GM12878 (cell line): ENCODE data around the gene PCED1B. TPM values are rescaled to one million over a fixed set of nuclear protein-coding genes. Genes with fewer than 3 reads are reported as not detected.
"Not testable (repeated sequence)": the region's sequence is repeated elsewhere in the genome, so short reads cannot be mapped to it uniquely, and the experiment has no call there.

ENCODE experiments used
- ATAC-seq: fragments of 200-7000 bp; cut with Tn5 transposase; 3 replicates; pipeline ENCODE4 v1.9.1; 2020; ENCODE audit warnings: mild to moderate bottlenecking, moderate library complexity
- BruUV-seq: library from RNA; stranded (reverse); fragments of 400-500 nt; replicated peaks from 2 replicates; lab custom pipeline; 2021; lab: Mats Ljungman, UMichigan
- CTCF ChIA-PET: fragments of 300-600 bp; sonication (Branson Sonifier 250); formaldehyde crosslinking; extraction: SDS; loops from one replicate; lab custom pipeline; 2021; ENCODE audit warnings: inconsistent platforms; lab: Yijun Ruan, JAX
- POLR2A ChIA-PET: fragments of 350-600 bp; formaldehyde crosslinking; extraction: SDS; loops from one replicate; lab custom pipeline; 2021; ENCODE audit warnings: inconsistent platforms; lab: Charles Lee
- RAD21 ChIA-PET: fragments of 300-600 bp; sonication (Branson Sonifier 250); formaldehyde crosslinking; loops from one replicate; lab custom pipeline; 2023; ENCODE audit warnings: antibody characterized with exemption; ENCODE audit not compliant: unreplicated experiment; lab: Charles Lee
- SMC1A ChIA-PET: fragments of 300-600 bp; sonication (Branson Sonifier 250); formaldehyde crosslinking; loops from one replicate; lab custom pipeline; 2023; ENCODE audit not compliant: unreplicated experiment, uncharacterized antibody; lab: Charles Lee
- DNase-seq: peaks from one replicate; pipeline ENCODE4 v3.0.0-alpha.2; 2011; ENCODE audit warnings: low read depth, low spot score
- FAIRE-seq: peaks from 3 replicates; lab custom pipeline; 2011; peaks lifted over from hg19 to GRCh38; lab: Jason Lieb, UNC
- H2AFZ ChIP-seq: 2 replicates; pipeline ENCODE4 v1.6.0; 2011; ENCODE audit warnings: low read depth, low read length, control low read depth; ENCODE audit not compliant: control insufficient read depth
- H3K27ac ChIP-seq: 2 replicates; pipeline ENCODE4 v1.5.1; 2011; ENCODE audit warnings: control low read depth; ENCODE audit not compliant: control insufficient read depth, insufficient read depth
- H3K27me3 ChIP-seq, 2 experiments: replicated peaks in 1 of 2; 2 replicates each; pipeline versions ENCODE4 v1.6.0 to v1.6.1; 2011; ENCODE audit warnings: low read length in 1 of 2; ENCODE audit not compliant: control insufficient read depth in 2 of 2, insufficient read depth in 2 of 2
- H3K36me3 ChIP-seq, 2 experiments: 2 replicates each; pipeline ENCODE4 v1.5.1; 2011; ENCODE audit warnings: low read length in 1 of 2; ENCODE audit not compliant: control insufficient read depth in 2 of 2, insufficient read depth in 2 of 2
- H3K4me1 ChIP-seq: 2 replicates; pipeline ENCODE4 v1.6.1; 2011; ENCODE audit warnings: mild to moderate bottlenecking, low read length, moderate library complexity, mixed read lengths; ENCODE audit not compliant: control insufficient read depth, insufficient read depth
- H3K4me2 ChIP-seq: 2 replicates; pipeline ENCODE4 v1.6.0; 2011; ENCODE audit warnings: control low read depth; ENCODE audit not compliant: control insufficient read depth, insufficient read depth
- H3K4me3 ChIP-seq: fragments of 200-600 bp; sonication (generic); 2 replicates; pipeline ENCODE4 v1.5.1; 2016
- H3K79me2 ChIP-seq: 2 replicates; pipeline ENCODE4 v1.6.0; 2011; ENCODE audit warnings: low read length; ENCODE audit not compliant: control insufficient read depth, insufficient read depth
- H3K9ac ChIP-seq: 2 replicates; pipeline ENCODE4 v1.8.0; 2011; ENCODE audit warnings: low read length, control low read depth, mixed read lengths; ENCODE audit not compliant: control insufficient read depth, insufficient read depth
- H3K9me3 ChIP-seq: replicated peaks from 3 replicates; pipeline ENCODE4 v1.5.1; 2011; ENCODE audit warnings: mild to moderate bottlenecking, low read length; ENCODE audit not compliant: control insufficient read depth, insufficient read depth
- H4K20me1 ChIP-seq: 2 replicates; pipeline ENCODE4 v1.6.0; 2011; ENCODE audit not compliant: control insufficient read depth, insufficient read depth
- ASH2L ChIP-seq: fragments of 300-600, 200-600 bp; sonication (generic); IDR thresholded peaks from 2 replicates; pipeline ENCODE4 v1.6.1; 2017; ENCODE audit warnings: low read depth, mild to moderate bottlenecking, borderline replicate concordance
- BHLHE40 ChIP-seq, 2 experiments: fragments of 450-650 bp in 1 of 2; IDR thresholded peaks; 2 replicates each; pipeline ENCODE4 v1.6.1; 2011 to 2017; ENCODE audit warnings: low read depth in 2 of 2, borderline replicate concordance in 1 of 2, improper control_type of control experiment in 1 of 2, low read length in 1 of 2, mild to moderate bottlenecking in 1 of 2
- HDAC6 ChIP-seq: fragments of 200-600 bp; sonication (generic); IDR thresholded peaks from one replicate; pipeline ENCODE4 v1.8.0; 2017; ENCODE audit warnings: antibody characterized with exemption; ENCODE audit not compliant: unreplicated experiment
- HDGF ChIP-seq: fragments of 450-650 bp; IDR thresholded peaks from 2 replicates; pipeline ENCODE4 v1.6.1; 2016; ENCODE audit warnings: antibody characterized with exemption
- KDM1A ChIP-seq: fragments of 200-600 bp; sonication (generic); IDR thresholded peaks from 2 replicates; pipeline ENCODE4 v1.6.1; 2016; ENCODE audit warnings: borderline replicate concordance
- RBBP5 ChIP-seq: fragments of 200-600 bp; sonication (generic); conservative IDR thresholded peaks from 2 replicates; pipeline ENCODE4 v1.6.1; 2016
- SREBF1 ChIP-seq: IDR thresholded peaks from 2 replicates; pipeline ENCODE4 v1.6.1; 2012; ENCODE audit warnings: mild to moderate bottlenecking, low read length
- SREBF2 ChIP-seq: IDR thresholded peaks from 2 replicates; pipeline ENCODE4 v1.6.1; 2012; ENCODE audit warnings: mild to moderate bottlenecking, low read length
- USF2 ChIP-seq: IDR thresholded peaks from 2 replicates; pipeline ENCODE4 v1.6.1; 2011; ENCODE audit warnings: low read depth, low read length, improper control_type of control experiment, borderline replicate concordance
- ZBED1 ChIP-seq: IDR thresholded peaks from 2 replicates; pipeline ENCODE4 v1.6.1; 2016; ENCODE audit warnings: borderline replicate concordance
- WGBS: methylation state at CpG from one replicate; pipeline ENCODE4 v1.1.6; 2016; ENCODE audit warnings: low lambda C conversion rate; ENCODE audit not compliant: insufficient replicate concordance, insufficient coverage; ENCODE audit errors: missing lambda C conversion rate; 5-methylcytosine and 5-hydroxymethylcytosine counted together
- in situ Hi-C: fragments of 300-500 bp; cut with MboI; formaldehyde crosslinking; loops from 9 replicates; pipeline ENCODE4 v1.14.3; 2018; ENCODE audit warnings: mixed read lengths
- intact Hi-C: fragments of 100-400 bp; cut with micrococcal nuclease; formaldehyde crosslinking; loops from one replicate; pipeline ENCODE4 v1.14.2; 2022; ENCODE audit not compliant: unreplicated experiment
- polyA plus RNA-seq, 11 experiments: library from polyadenylated mRNA; depleted of rRNA in 4 of 11; unstranded in 6 of 11; stranded (reverse) in 5 of 11; fragments of >200 nt; fragmentation: Nextera tagmentation in 4 of 11; fragmentation: Illumina TruSeq in 1 of 11; extraction: Ambion mirVana in 4 of 11; extraction: Trizol in 1 of 11; gene quantifications; 1 replicate in 1 of 11; 2 replicates in 10 of 11; pipeline versions ENCODE4 v1.2.1 to v1.2.3, GENCODE V29; 2011 to 2016; ENCODE audit warnings: inconsistent platforms in 2 of 11, missing spikeins in 2 of 11, low read depth in 1 of 11
- total RNA-seq, 4 experiments: library from RNA; depleted of rRNA in 3 of 4; stranded (reverse); fragments of >200 nt in 3 of 4; fragmentation: Illumina TruSeq in 1 of 4; extraction: Trizol in 1 of 4; gene quantifications; 2 replicates each; pipeline versions ENCODE4 v1.2.1 to v1.2.3, GENCODE V29; 2013 to 2021
- TF ChIP-seq, protein P1 (sequence below): fragments of 450-650 bp; formaldehyde crosslinking; IDR thresholded peaks from 2 replicates; pipeline ENCODE4 v1.4.0; 2020; ENCODE audit warnings: mild to moderate bottlenecking, moderate library complexity

The PCED1B gene
- total and polyA plus RNA-seq, 10 of the 15 experiments (the other 5 are each of a cell fraction or from before 2014, with no cell fraction given): 0.80 to 8.8 (median 3.0) TPM

GRCh38 chr12:47182164-47182938 is 102.9 kb downstream of the PCED1B start:
- ChIA-PET RAD21 (interaction anchor here (1.3 kb wide), 1 partner anchor 69 kb away, joined by 3 read pairs; no protein-coding TSS in a partner anchor), SMC1A (interaction anchor here (0.7 to 1.5 kb wide), 6 partner anchors 13 to 36 kb away, joined by 3 to 4 read pairs (median 4); no protein-coding TSS in a partner anchor), POLR2A (interaction anchor here (1.4 kb wide), 1 partner anchor 12 kb away, joined by 3 read pairs; no protein-coding TSS in a partner anchor), CTCF (interaction anchor here (0.6 to 1.4 kb wide), 3 partner anchors 62 to 825 kb away, joined by 3 read pairs; no protein-coding TSS in a partner anchor)
- in situ Hi-C loops, H3K36me3 ChIP-seq, H3K9me3 ChIP-seq, BruUV-seq, H3K27ac ChIP-seq, H4K20me1 ChIP-seq, H2AFZ ChIP-seq, H3K4me3 ChIP-seq, FAIRE-seq, intact Hi-C loops, H3K4me1 ChIP-seq, H3K79me2 ChIP-seq, H3K9ac ChIP-seq, H3K27me3 ChIP-seq, H3K4me2 ChIP-seq, DNase-seq: not testable (repeated sequence)
- ATAC-seq: peak; percentile 55
- 45% methylated on average over 11 of the region's 11 CpGs for WGBS
- peak in 1 of 2 experiments; percentile 48; a peak in 1 of 4 replicates for TF ChIP-seq BHLHE40 (IDR thresholded peaks at IDR 0.05; ENCODE audit: borderline replicate concordance in 1 of 2, low read depth in 2 of 2, low read length in 1 of 2)

DNA sequence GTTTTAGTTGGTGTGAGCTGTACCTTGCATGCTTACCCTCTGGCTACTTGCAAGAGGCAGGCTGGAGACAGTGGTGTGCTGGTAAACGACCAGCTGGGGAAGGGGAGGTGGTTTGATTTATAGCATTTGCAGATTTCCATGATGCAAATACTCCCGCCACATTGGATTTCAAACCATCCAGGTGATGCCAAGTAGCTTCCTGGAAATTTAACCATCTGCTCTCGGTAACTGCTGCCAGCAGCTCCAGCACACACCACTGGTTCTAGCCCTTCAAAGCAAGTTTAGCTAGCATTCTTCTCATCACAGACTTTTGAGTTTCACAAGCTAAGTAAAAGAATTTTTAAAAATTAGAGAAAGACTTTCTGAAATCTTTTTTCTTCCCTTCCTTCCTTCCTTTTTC is 104.8 kb downstream of the PCED1B start:
- Histone ChIP-seq H3K79me2 (no peaks in the 10 kb centered on the region), H3K4me3 (no peak overlapping the region), H3K4me1 (no peaks in the 10 kb centered on the region), H2AFZ (no peak overlapping the region), H3K4me2 (no peak overlapping the region), H3K27ac (no peak overlapping the region), H4K20me1 (no peaks in the 10 kb centered on the region), H3K36me3 (no peaks in the 10 kb centered on the region), H3K9ac (no peak overlapping the region), H3K9me3 (no peaks in the 10 kb centered on the region), H3K27me3 (no peaks in the 10 kb centered on the region)
- in situ Hi-C loops: no loop called here
- no peak for ATAC-seq
- SMC1A ChIA-PET: interaction anchor here (1.4 to 3.5 kb wide), 2 partner anchors 9 to 23 kb away, joined by 3 to 12 read pairs; no protein-coding TSS in a partner anchor
- no peak for DNase-seq
- CTCF ChIA-PET: no interaction called here
- BruUV-seq: no TSS peak
- RAD21 ChIA-PET: interaction anchor here (0.9 kb wide), 1 partner anchor 32 kb away, joined by 3 read pairs; no protein-coding TSS in a partner anchor
- intact Hi-C loops: no loop called here
- POLR2A ChIA-PET: no interaction called here
- FAIRE-seq: no peak
- 40% methylated on average over 3 of the region's 3 CpGs for WGBS
- no peak for TF ChIP-seq SREBF2
- TF ChIP-seq HDGF: no peak
- no peak for TF ChIP-seq ASH2L
- no peak for TF ChIP-seq HDAC6
- no peak for TF ChIP-seq USF2
- no peak for TF ChIP-seq ZBED1
- no peak for TF ChIP-seq RBBP5
- TF ChIP-seq, protein P1, sequence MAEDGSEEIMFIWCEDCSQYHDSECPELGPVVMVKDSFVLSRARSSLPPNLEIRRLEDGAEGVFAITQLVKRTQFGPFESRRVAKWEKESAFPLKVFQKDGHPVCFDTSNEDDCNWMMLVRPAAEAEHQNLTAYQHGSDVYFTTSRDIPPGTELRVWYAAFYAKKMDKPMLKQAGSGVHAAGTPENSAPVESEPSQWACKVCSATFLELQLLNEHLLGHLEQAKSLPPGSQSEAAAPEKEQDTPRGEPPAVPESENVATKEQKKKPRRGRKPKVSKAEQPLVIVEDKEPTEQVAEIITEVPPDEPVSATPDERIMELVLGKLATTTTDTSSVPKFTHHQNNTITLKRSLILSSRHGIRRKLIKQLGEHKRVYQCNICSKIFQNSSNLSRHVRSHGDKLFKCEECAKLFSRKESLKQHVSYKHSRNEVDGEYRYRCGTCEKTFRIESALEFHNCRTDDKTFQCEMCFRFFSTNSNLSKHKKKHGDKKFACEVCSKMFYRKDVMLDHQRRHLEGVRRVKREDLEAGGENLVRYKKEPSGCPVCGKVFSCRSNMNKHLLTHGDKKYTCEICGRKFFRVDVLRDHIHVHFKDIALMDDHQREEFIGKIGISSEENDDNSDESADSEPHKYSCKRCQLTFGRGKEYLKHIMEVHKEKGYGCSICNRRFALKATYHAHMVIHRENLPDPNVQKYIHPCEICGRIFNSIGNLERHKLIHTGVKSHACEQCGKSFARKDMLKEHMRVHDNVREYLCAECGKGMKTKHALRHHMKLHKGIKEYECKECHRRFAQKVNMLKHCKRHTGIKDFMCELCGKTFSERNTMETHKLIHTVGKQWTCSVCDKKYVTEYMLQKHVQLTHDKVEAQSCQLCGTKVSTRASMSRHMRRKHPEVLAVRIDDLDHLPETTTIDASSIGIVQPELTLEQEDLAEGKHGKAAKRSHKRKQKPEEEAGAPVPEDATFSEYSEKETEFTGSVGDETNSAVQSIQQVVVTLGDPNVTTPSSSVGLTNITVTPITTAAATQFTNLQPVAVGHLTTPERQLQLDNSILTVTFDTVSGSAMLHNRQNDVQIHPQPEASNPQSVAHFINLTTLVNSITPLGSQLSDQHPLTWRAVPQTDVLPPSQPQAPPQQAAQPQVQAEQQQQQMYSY: no peak
- no peak for TF ChIP-seq KDM1A
- no peak for TF ChIP-seq SREBF1
